Natural killer cell (primary cell): ENCODE data around the gene ARHGAP35. TPM values are rescaled to one million over a fixed set of nuclear protein-coding genes. Genes with fewer than 3 reads are reported as not detected.

Source experiments
- ATAC-seq, 3 donors: fragments of 150-1000 bp in 2 of 3; fragments of 200-7000 bp in 1 of 3; cut with Tn5 transposase; 1 replicate in 1 of 3; 2 replicates in 2 of 3; pipeline ENCODE4 v1.10.0; 2021; ENCODE audit warnings: mild to moderate bottlenecking in 2 of 3, moderate library complexity in 2 of 3
- DNase-seq, 2 donors: peaks; one replicate each; pipeline versions ENCODE4 v3.0.0 to v3.0.0-alpha.2; 2013 to 2021; ENCODE audit warnings: mixed read lengths in 1 of 2
- H3K27ac ChIP-seq: one replicate; pipeline ENCODE4 v1.5.1; 2013; ENCODE audit warnings: mild to moderate bottlenecking, low read length
- H3K27me3 ChIP-seq: one replicate; pipeline ENCODE4 v1.6.1; 2013; ENCODE audit warnings: low read length; ENCODE audit not compliant: control insufficient read depth, insufficient read depth
- H3K36me3 ChIP-seq: one replicate; pipeline ENCODE4 v1.6.1; 2013; ENCODE audit warnings: low read length; ENCODE audit not compliant: control insufficient read depth, insufficient read depth
- H3K4me1 ChIP-seq: one replicate; pipeline ENCODE4 v1.6.1; 2013; ENCODE audit warnings: low read length; ENCODE audit not compliant: control insufficient read depth, insufficient read depth
- H3K4me3 ChIP-seq: one replicate; pipeline ENCODE4 v1.5.1; 2013; ENCODE audit warnings: low read length
- H3K9me3 ChIP-seq: one replicate; pipeline ENCODE4 v1.6.1; 2013; ENCODE audit warnings: low read length; ENCODE audit not compliant: control insufficient read depth, insufficient read depth
- H3K27ac Mint-ChIP-seq, 2 donors: one replicate each; pipeline ENCODE4 v1.8.0; 2022; ENCODE audit warnings: mild to moderate bottlenecking in 2 of 2, mixed read lengths in 2 of 2, moderate library complexity in 1 of 2
- H3K27me3 Mint-ChIP-seq, 2 donors: one replicate each; pipeline ENCODE4 v1.8.0; 2022; ENCODE audit warnings: low read depth in 2 of 2, mixed read lengths in 2 of 2
- H3K36me3 Mint-ChIP-seq: one replicate; pipeline ENCODE4 v1.8.0; 2022; ENCODE audit warnings: mixed read lengths
- H3K4me1 Mint-ChIP-seq, 2 donors: one replicate each; pipeline ENCODE4 v1.8.0; 2022; ENCODE audit warnings: mixed read lengths in 2 of 2
- H3K4me3 Mint-ChIP-seq: one replicate; pipeline ENCODE4 v1.8.0; 2022; ENCODE audit warnings: mild to moderate bottlenecking, moderate library complexity, mixed read lengths
- H3K9me3 Mint-ChIP-seq, 2 donors: one replicate each; pipeline ENCODE4 v1.8.0; 2022; ENCODE audit warnings: mixed read lengths in 2 of 2
- WGBS: methylation state at CpG from one replicate; pipeline ENCODE4 v1.1.7; 2013; ENCODE audit warnings: missing lambda C conversion rate; ENCODE audit not compliant: insufficient coverage; 5-methylcytosine and 5-hydroxymethylcytosine counted together
- intact Hi-C: fragments of 100-400 bp; cut with micrococcal nuclease; formaldehyde crosslinking; loops from one replicate; pipeline ENCODE4 v1.14.2; 2022
- total RNA-seq, 4 donors: library from RNA; stranded (reverse); fragments of 120-200 nt in 1 of 4; gene quantifications; one replicate each; pipeline versions ENCODE4 v1.2.3 to v1.2.4, GENCODE V29; 2013 to 2022
- TF ChIP-seq, protein P1 (sequence below): fragments of 200-600 bp; IDR thresholded peaks from one replicate; pipeline ENCODE4 v1.8.0; 2022; ENCODE audit warnings: antibody characterized with exemption

ARHGAP35 gene
- total RNA-seq, 3 donors from 2014 or later (not counting 1 experiment from before 2014, with no cell fraction given), result 40.2 to 66.2 (median 48.5) TPM

DNA sequence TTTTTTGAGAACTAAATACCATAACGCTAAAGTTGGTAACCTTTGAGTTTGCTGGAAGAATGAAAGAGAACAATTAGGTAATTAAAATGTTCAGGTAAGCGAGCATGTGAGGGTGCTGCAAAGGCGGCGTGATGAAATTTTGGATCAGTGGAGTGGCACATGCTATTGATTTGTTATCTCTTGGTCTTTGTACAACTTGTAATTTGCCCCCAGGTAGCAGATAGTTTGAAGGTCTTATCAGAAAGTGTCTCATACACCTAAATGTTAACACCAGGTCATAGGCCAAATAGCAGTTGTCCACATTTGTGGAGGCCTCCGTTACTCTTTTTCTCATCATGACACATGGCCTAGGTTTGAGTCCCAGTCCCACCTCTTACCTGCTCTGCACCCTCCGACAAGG is 14.9 kb downstream of the ARHGAP35 start:
- no peak overlapping the region for H3K27ac Mint-ChIP-seq
- DNase-seq (no peak), ATAC-seq (no peak)
- no peaks in the 10 kb centered on the region for H3K4me1 ChIP-seq
- no peak overlapping the region for H3K4me3 ChIP-seq
- TF ChIP-seq, protein P1, sequence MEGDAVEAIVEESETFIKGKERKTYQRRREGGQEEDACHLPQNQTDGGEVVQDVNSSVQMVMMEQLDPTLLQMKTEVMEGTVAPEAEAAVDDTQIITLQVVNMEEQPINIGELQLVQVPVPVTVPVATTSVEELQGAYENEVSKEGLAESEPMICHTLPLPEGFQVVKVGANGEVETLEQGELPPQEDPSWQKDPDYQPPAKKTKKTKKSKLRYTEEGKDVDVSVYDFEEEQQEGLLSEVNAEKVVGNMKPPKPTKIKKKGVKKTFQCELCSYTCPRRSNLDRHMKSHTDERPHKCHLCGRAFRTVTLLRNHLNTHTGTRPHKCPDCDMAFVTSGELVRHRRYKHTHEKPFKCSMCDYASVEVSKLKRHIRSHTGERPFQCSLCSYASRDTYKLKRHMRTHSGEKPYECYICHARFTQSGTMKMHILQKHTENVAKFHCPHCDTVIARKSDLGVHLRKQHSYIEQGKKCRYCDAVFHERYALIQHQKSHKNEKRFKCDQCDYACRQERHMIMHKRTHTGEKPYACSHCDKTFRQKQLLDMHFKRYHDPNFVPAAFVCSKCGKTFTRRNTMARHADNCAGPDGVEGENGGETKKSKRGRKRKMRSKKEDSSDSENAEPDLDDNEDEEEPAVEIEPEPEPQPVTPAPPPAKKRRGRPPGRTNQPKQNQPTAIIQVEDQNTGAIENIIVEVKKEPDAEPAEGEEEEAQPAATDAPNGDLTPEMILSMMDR, result no peak
- intact Hi-C loops, result no loop called here
- H3K36me3 Mint-ChIP-seq, result no peaks in the 10 kb centered on the region
- H3K9me3 ChIP-seq, result no peaks in the 10 kb centered on the region
- H3K4me1 Mint-ChIP-seq, result peaks cover 3 to 9% of the 10 kb centered on the region in 2 donors
- H3K36me3 ChIP-seq, result no peaks in the 10 kb centered on the region
- H3K9me3 Mint-ChIP-seq, result no peaks in the 10 kb centered on the region
- no peak overlapping the region for H3K27ac ChIP-seq
- no peak overlapping the region for H3K4me3 Mint-ChIP-seq
- no peaks in the 10 kb centered on the region for H3K27me3 ChIP-seq
- 98% methylated on average over 6 of the region's 6 CpGs for WGBS
- no peaks in the 10 kb centered on the region for H3K27me3 Mint-ChIP-seq

DNA sequence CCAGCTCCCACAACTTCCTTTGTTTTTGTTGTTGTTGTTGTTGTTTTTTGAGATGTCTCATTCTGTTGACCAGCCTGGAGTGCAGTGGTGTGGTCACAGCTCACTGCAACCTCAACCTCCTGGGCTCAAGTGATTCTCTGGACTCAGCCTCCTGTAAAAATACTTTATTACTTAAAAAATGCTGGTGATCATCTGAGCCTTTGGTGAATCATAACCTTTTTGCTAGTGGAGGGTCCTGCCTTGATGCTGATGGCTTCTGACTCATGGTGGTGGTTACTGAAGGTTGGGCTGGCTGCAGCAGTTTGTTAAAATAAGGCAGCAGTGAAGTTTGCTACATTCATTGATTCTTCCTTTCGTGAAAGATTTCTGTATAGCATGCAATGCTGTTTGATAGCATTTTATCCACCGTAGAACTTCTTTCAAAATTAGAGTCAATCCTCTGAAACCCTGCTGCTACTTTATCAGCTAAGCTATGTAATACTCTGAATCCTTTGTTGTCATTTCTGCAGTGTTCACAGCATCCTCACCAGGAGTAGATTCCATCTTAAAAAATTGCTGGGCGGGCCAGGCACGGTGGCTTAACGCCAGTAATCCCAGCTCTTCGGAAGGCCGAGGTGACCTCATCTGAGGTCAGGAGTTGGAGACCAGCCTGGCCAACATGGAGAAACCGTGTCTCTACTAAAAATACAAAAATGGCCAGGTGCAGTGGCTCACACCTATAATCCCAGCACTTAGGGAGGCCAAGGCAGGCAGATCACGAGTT is 18.0 kb downstream of the ARHGAP35 start:
- ATAC-seq, result no peak
- H3K9me3 Mint-ChIP-seq, result no peaks in the 10 kb centered on the region

DNA sequence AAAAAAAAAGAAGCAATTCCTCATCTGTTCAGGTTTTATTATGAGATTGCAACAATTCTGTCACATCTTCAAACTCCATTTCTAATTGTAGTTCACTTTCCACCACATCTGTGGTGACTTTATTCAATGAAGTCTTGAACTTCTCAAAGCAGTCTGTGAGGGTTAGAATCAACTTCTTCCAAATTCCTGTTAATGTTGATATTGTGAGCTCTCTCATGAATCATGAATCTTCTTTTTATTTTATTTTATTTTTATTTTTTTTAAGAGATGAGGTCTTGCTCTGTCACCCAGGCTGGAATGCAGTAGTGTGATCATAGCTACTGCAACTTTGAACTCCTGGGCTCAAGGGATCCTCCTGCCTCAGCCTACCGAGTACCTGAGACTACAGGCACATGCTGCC is 19.6 kb downstream of the ARHGAP35 start:
- no peak overlapping the region for H3K27ac ChIP-seq
- WGBS, result 94% methylated on average over 1 of the region's 1 CpG
- no peaks in the 10 kb centered on the region for H3K36me3 ChIP-seq
- ATAC-seq (no peak), DNase-seq (no peak)
- H3K4me3 ChIP-seq, result no peak overlapping the region
- H3K27me3 ChIP-seq, result no peaks in the 10 kb centered on the region
- no peak overlapping the region for H3K4me3 Mint-ChIP-seq
- H3K4me1 ChIP-seq, result no peaks in the 10 kb centered on the region
- H3K9me3 Mint-ChIP-seq, result no peaks in the 10 kb centered on the region
- H3K27ac Mint-ChIP-seq, result no peak overlapping the region
- H3K9me3 ChIP-seq, result no peaks in the 10 kb centered on the region
- no peaks in the 10 kb centered on the region for H3K27me3 Mint-ChIP-seq
- H3K36me3 Mint-ChIP-seq, result no peaks in the 10 kb centered on the region
- TF ChIP-seq, protein P1, result no peak
- H3K4me1 Mint-ChIP-seq, result peaks cover 8 to 12% of the 10 kb centered on the region in 2 donors
- intact Hi-C loops, result no loop called here

More for the DNA sequence above, 18.0 kb downstream of the ARHGAP35 start:
- H3K9me3 ChIP-seq, result no peaks in the 10 kb centered on the region
- no peak overlapping the region for H3K27ac Mint-ChIP-seq
- H3K4me3 ChIP-seq, result no peak overlapping the region
- H3K4me3 Mint-ChIP-seq, result no peak overlapping the region
- H3K27me3 Mint-ChIP-seq, result no peaks in the 10 kb centered on the region
- H3K36me3 Mint-ChIP-seq, result no peaks in the 10 kb centered on the region
- no peak overlapping the region for H3K27ac ChIP-seq
- TF ChIP-seq, protein P1, result no peak
- no peak for DNase-seq
- peaks cover 12 to 13% of the 10 kb centered on the region in 2 donors for H3K4me1 Mint-ChIP-seq
- H3K27me3 ChIP-seq, result no peaks in the 10 kb centered on the region
- WGBS, result 97% methylated on average over 9 of the region's 9 CpGs
- no peaks in the 10 kb centered on the region for H3K4me1 ChIP-seq
- no peaks in the 10 kb centered on the region for H3K36me3 ChIP-seq
- intact Hi-C loops, result no loop called here

DNA sequence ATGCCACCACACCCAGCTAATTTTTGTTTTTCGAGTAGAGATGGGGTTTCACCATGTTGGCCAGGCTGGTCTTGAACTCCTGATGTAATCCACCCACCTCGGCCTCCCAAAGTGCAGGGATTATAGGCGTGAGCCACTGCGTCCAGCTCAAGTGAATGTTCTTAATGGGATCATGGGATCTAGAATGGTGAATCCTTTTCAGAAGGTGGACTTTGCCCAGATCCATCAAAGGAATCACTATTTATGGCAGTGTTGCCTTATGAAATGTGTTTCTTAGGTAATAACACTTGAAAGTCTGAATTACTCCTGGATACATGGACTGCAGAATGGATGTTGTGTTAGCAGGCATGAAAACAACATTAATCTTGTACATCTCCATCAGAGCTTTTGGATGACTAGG is 20.3 kb downstream of the ARHGAP35 start:
- Histone ChIP-seq H3K27ac (no peak overlapping the region), H3K36me3 (no peaks in the 10 kb centered on the region), H3K9me3 (no peaks in the 10 kb centered on the region), H3K4me3 (no peak overlapping the region), H3K4me1 (no peaks in the 10 kb centered on the region), H3K27me3 (no peaks in the 10 kb centered on the region)
- no peak overlapping the region for H3K27ac Mint-ChIP-seq
- ATAC-seq (no peak), DNase-seq (no peak)
- H3K4me3 Mint-ChIP-seq, result no peak overlapping the region
- no peaks in the 10 kb centered on the region for H3K27me3 Mint-ChIP-seq
- no peaks in the 10 kb centered on the region for H3K9me3 Mint-ChIP-seq
- WGBS, result 100% methylated on average over 4 of the region's 4 CpGs
- TF ChIP-seq, protein P1, result no peak
- no peaks in the 10 kb centered on the region for H3K36me3 Mint-ChIP-seq
- peaks cover 7 to 12% of the 10 kb centered on the region in 2 donors for H3K4me1 Mint-ChIP-seq
- intact Hi-C loops, result no loop called here
